Measurements from ENCODE around the gene ST6GALNAC6. TPM values are rescaled to one million over a fixed set of nuclear protein-coding genes. Genes with fewer than 3 reads are reported as not detected.

Gene ST6GALNAC6, protein sequence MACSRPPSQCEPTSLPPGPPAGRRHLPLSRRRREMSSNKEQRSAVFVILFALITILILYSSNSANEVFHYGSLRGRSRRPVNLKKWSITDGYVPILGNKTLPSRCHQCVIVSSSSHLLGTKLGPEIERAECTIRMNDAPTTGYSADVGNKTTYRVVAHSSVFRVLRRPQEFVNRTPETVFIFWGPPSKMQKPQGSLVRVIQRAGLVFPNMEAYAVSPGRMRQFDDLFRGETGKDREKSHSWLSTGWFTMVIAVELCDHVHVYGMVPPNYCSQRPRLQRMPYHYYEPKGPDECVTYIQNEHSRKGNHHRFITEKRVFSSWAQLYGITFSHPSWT
- total RNA-seq: 10 to 100 TPM; 50.1 to 53.8 TPM

- Mint-ChIP-seq H3K4me3 (peak within 1 kb of the TSS; percentile 85), H3K27me3 (no peaks in the 10 kb centered on the region), H3K27ac (peak within 1 kb of the TSS; percentile 82), H3K36me3 (peaks cover 33% of the 10 kb centered on the region), H3K4me1 (ENCODE audit: low read depth) (peaks cover 32% of the 10 kb centered on the region), H3K9me3 (no peaks in the 10 kb centered on the region)
- DNase-seq: peak; percentile 79
- CTCF ChIA-PET: interaction anchor here (0.8 to 2.3 kb wide), 11 partner anchors 10 to 164 kb away, joined by 3 to 7 read pairs (median 4); partner anchors contain the start of genes ST6GALNAC4 and TOR2A
- POLR2A ChIA-PET: interaction anchor here (0.5 to 1.1 kb wide), 2 partner anchors 30 to 91 kb away, joined by 3 read pairs; no protein-coding TSS in a partner anchor
- intact Hi-C loops (cut with micrococcal nuclease): loop anchor here (2.0 kb wide), 1 partner anchor 17 kb away; the partner anchor contains the start of gene ST6GALNAC4
These were observed at the start of gene ST6GALNAC6 for GRCh38 chr9:127899128-127899943. Gene ST6GALNAC6, minus strand, starts transcription at chr9:127899603. Its CDS starts 1,622 bp downstream, at chr9:127897981.

DNA sequence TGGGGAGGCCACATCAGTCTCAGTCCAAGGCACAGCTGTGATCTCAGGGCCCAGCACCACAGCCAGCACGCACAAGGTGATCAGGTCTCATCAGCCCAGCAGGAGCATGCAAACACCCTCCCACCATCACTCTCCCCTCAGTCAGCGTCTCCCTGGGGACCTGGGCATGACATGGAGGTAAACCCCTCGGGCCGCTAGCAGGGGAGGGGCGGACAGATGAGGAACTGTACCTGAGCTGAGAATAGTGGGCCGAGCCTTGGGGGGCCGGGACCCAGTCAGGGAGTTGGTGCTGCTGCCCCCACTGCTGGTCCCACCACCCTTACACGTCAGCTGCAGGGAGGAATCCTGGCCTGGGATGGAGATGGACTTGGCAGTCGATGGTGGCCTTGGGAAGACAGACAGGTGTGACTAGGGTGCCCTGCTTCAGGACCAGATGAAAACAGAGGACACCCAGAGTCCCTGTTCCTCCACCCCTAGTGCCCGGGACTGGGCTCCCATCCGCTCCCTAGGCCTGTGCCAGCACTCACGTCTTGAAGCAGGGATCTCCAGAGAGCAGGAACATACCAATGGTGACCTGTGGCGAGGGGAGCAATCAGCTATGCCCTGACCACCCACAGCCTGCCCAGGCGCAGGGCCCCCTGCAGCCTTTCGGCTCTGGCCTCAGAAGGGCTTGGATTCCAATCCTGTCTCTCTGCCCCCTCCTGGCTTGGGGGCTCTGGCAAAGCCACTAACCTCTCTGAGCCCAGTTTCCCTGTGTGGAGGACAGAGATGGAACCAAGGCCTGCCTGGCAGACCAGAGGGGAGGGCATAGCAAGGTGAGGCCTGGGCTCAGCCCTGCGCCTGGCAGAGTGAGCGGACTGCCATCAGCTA lies 48.7 kb upstream of the ST6GALNAC6 start:
- H3K27ac Mint-ChIP-seq: no peak overlapping the region
- no peaks in the 10 kb centered on the region for H3K9me3 Mint-ChIP-seq
- CTCF ChIA-PET: interaction anchor here (1.0 to 15.3 kb wide), 3 partner anchors 86 to 177 kb away, joined by 3 to 347 read pairs (median 6); no protein-coding TSS in a partner anchor
- H3K36me3 Mint-ChIP-seq: peaks cover 18% of the 10 kb centered on the region
- DNase-seq: no peak
- intact Hi-C loops (cut with micrococcal nuclease): no loop called here
- H3K4me1 Mint-ChIP-seq (ENCODE audit: low read depth): peaks cover 33% of the 10 kb centered on the region
- no peaks in the 10 kb centered on the region for H3K27me3 Mint-ChIP-seq
- H3K4me3 Mint-ChIP-seq: no peak overlapping the region
- POLR2A ChIA-PET: no interaction called here

- DNase-seq: no peak
- Mint-ChIP-seq H3K9me3 (no peaks in the 10 kb centered on the region), H3K27me3 (no peaks in the 10 kb centered on the region), H3K4me3 (no peak overlapping the region), H3K36me3 (peaks cover 26% of the 10 kb centered on the region), H3K4me1 (ENCODE audit: low read depth) (peaks cover 30% of the 10 kb centered on the region), H3K27ac (no peak overlapping the region)
- intact Hi-C loops (cut with micrococcal nuclease): no loop called here
- POLR2A ChIA-PET: no interaction called here
- CTCF ChIA-PET: interaction anchor here (1.2 to 15.3 kb wide), 2 partner anchors 9 to 90 kb away, joined by 3 to 347 read pairs; no protein-coding TSS in a partner anchor
These were observed 47.3 kb upstream of the ST6GALNAC6 start for GRCh38 chr9:127946728-127947127.

- Mint-ChIP-seq H3K27ac (peak overlapping the region; percentile 10), H3K36me3 (peaks cover 26% of the 10 kb centered on the region)
- intact Hi-C loops (cut with micrococcal nuclease): no loop called here
These were observed 46.5 kb upstream of the ST6GALNAC6 start for GRCh38 chr9:127945942-127946341.

GRCh38 chr9:127945338-127945737 lies 45.9 kb upstream of the ST6GALNAC6 start:
- intact Hi-C loops (cut with micrococcal nuclease): no loop called here
- no peak overlapping the region for H3K27ac Mint-ChIP-seq
- POLR2A ChIA-PET: no interaction called here

More at GRCh38 chr9:127945942-127946341, 46.5 kb upstream of the ST6GALNAC6 start:
- Mint-ChIP-seq H3K9me3 (no peaks in the 10 kb centered on the region), H3K4me1 (ENCODE audit: low read depth) (peaks cover 27% of the 10 kb centered on the region), H3K27me3 (no peaks in the 10 kb centered on the region), H3K4me3 (no peak overlapping the region)
- POLR2A ChIA-PET: no interaction called here
- DNase-seq: no peak
- CTCF ChIA-PET: interaction anchor here (1.2 to 15.3 kb wide), 2 partner anchors 10 to 90 kb away, joined by 3 to 347 read pairs; no protein-coding TSS in a partner anchor

GRCh38 chr9:127944586-127945218 lies 45.3 kb upstream of the ST6GALNAC6 start:
- POLR2A ChIA-PET: interaction anchor here (1.6 kb wide), 2 partner anchors 9 to 89 kb away, joined by 7 read pairs; no protein-coding TSS in a partner anchor
- Mint-ChIP-seq H3K4me3 (no peak overlapping the region), H3K36me3 (peaks cover 26% of the 10 kb centered on the region), H3K27ac (peak overlapping the region; percentile 62), H3K9me3 (no peaks in the 10 kb centered on the region), H3K4me1 (ENCODE audit: low read depth) (peaks cover 19% of the 10 kb centered on the region), H3K27me3 (no peaks in the 10 kb centered on the region)
- CTCF ChIA-PET: interaction anchor here (0.7 to 15.3 kb wide), 18 partner anchors 10 to 183 kb away, joined by 3 to 347 read pairs (median 11); partner anchors contain the start of genes EEIG1 and PTGES2
- no peak for DNase-seq
- intact Hi-C loops (cut with micrococcal nuclease): no loop called here

More at GRCh38 chr9:127945338-127945737, 45.9 kb upstream of the ST6GALNAC6 start:
- Mint-ChIP-seq H3K4me3 (no peak overlapping the region), H3K36me3 (peaks cover 27% of the 10 kb centered on the region), H3K9me3 (no peaks in the 10 kb centered on the region), H3K4me1 (ENCODE audit: low read depth) (peaks cover 21% of the 10 kb centered on the region), H3K27me3 (no peaks in the 10 kb centered on the region)
- no peak for DNase-seq
- CTCF ChIA-PET: interaction anchor here (5.2 to 15.3 kb wide), 2 partner anchors 10 to 91 kb away, joined by 120 to 347 read pairs; no protein-coding TSS in a partner anchor

DNA sequence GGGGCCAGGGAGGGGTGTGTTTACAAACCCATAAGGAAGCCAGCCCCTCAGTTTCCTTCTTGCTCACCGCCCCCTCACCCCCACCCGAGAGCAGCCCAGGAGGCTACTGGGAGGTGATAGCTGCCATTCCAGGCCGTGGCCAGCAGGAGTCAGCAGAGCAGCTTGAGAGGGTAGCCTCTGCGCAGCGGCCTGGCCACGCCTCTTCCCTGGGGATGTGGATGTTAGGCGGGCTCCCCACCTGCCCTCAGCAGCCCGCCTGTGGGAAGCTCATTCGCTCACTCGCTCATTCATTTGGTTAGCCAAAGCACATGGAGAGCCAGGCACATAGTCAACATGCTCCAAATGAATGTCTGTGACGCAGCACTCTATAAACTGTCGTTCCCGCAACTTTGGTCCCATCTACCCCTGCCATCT lies 44.3 kb upstream of the ST6GALNAC6 start:
- CTCF ChIA-PET: interaction anchor here (0.7 to 15.3 kb wide), 42 partner anchors 9 to 217 kb away, joined by 3 to 347 read pairs (median 4); partner anchors contain the start of genes EEIG1, NAIF1, PTGES2 and SH2D3C
- intact Hi-C loops (cut with micrococcal nuclease): loop anchor here (1.0 kb wide), 1 partner anchor 92 kb away; no protein-coding TSS in a partner anchor
- H3K4me3 Mint-ChIP-seq: no peak overlapping the region
- H3K4me1 Mint-ChIP-seq (ENCODE audit: low read depth): peaks cover 18% of the 10 kb centered on the region
- POLR2A ChIA-PET: interaction anchor here (0.9 to 1.6 kb wide), 5 partner anchors 10 to 91 kb away, joined by 3 to 7 read pairs (median 4); partner anchors contain the start of gene EEIG1
- peak overlapping the region; percentile 61 for H3K27ac Mint-ChIP-seq
- DNase-seq: peak; percentile 87
- H3K9me3 Mint-ChIP-seq: no peaks in the 10 kb centered on the region
- H3K27me3 Mint-ChIP-seq: no peaks in the 10 kb centered on the region
- peaks cover 26% of the 10 kb centered on the region for H3K36me3 Mint-ChIP-seq

DNA sequence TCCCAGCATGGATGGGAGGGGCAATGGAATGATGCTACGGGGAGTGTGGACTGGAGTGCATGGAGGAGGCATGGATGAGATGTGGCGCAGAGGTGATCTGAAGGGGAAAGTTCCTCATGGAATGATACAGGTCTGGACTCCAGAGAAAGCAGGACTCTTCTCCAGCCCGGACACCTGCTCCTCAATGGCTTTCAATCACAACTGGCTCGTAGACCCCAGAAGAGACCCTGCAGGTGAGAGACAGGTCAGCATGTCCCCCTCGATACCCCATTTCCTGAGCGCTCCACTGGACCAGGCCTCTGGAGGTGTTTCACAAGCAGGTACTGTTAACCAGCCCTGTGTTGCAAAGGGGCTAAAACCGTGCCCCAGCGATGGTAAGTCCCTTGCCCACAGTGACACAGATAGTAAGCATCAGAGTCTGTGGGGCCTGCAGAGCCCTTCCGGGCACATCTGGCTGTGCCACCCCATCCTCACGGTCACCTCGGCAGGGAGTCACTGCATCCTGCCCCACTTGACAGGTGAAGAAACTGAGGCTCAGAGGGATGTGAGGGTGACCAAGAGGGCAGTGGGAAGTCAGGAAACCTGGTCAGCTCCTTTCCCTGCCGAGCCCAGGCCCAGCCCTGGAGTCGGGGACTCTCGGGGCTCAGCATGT lies 43.7 kb upstream of the ST6GALNAC6 start:
- peaks cover 20% of the 10 kb centered on the region for H3K4me1 Mint-ChIP-seq (ENCODE audit: low read depth)
- intact Hi-C loops (cut with micrococcal nuclease): loop anchor here (1.0 kb wide), 1 partner anchor 92 kb away; no protein-coding TSS in a partner anchor
- peaks cover 26% of the 10 kb centered on the region for H3K36me3 Mint-ChIP-seq
- POLR2A ChIA-PET: interaction anchor here (0.6 to 1.6 kb wide), 6 partner anchors 11 to 92 kb away, joined by 3 to 7 read pairs (median 4); partner anchors contain the start of gene EEIG1
- no peak overlapping the region for H3K4me3 Mint-ChIP-seq
- no peaks in the 10 kb centered on the region for H3K27me3 Mint-ChIP-seq
- no peak for DNase-seq
- H3K9me3 Mint-ChIP-seq: no peaks in the 10 kb centered on the region
- peak overlapping the region; percentile 61 for H3K27ac Mint-ChIP-seq
- CTCF ChIA-PET: interaction anchor here (0.5 to 15.3 kb wide), 51 partner anchors 8 to 490 kb away, joined by 3 to 347 read pairs (median 5); partner anchors contain the start of genes EEIG1, NAIF1, SH2D3C and SLC25A25

DNA sequence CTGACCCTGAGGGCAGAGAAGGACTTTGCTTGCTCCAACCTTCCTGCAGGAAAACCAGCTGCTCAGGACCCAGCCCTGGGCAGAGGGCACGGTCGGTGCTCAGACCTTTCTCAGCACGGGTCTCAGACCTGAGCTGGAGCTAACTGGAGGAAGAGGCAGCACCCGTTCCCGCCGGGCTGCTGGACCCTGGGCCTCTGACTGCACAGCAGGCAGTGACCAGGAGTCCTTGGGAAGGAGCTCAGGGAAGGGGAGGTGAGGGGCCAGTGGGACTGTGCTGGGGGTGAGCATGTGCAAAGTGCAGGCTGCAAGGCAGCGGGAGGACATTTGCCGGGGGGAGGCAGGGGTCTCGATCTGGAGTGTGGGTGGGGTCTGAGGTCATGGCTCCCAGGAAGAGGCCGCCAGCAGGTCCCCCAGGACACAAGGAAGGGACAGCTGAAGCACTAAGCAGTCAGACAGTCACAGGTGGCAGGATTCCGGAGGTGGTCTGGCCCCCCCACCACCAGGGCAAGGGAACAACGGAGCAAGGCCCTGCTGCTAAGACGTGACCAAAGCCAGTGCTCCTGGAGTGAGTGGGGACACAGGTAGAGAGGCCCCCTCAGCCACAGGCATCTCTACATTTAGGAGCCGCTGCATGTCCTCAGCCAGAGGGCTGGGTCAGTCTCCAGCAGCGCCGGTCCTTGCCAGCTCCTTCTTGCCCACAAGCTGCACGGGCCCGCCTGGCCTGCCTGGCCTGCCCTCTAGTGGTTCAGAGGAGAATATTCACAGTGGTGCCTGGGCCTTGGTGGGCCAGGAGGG lies 43.0 kb upstream of the ST6GALNAC6 start:
- H3K27ac Mint-ChIP-seq: peak overlapping the region; percentile 42
- H3K36me3 Mint-ChIP-seq: peaks cover 30% of the 10 kb centered on the region
- ChIA-PET CTCF (interaction anchor here (0.6 to 15.3 kb wide), 44 partner anchors 9 to 491 kb away, joined by 3 to 347 read pairs (median 6); partner anchors contain the start of genes EEIG1, NAIF1, SLC25A25 and ST6GALNAC4), POLR2A (interaction anchor here (0.6 to 1.1 kb wide), 3 partner anchors 12 to 93 kb away, joined by 3 read pairs; no protein-coding TSS in a partner anchor)
- H3K4me3 Mint-ChIP-seq: no peak overlapping the region
- DNase-seq: peak; percentile 62
- intact Hi-C loops (cut with micrococcal nuclease): loop anchor here (1.0 kb wide), 1 partner anchor 93 kb away; no protein-coding TSS in a partner anchor
- H3K4me1 Mint-ChIP-seq (ENCODE audit: low read depth): peaks cover 25% of the 10 kb centered on the region
- H3K9me3 Mint-ChIP-seq: no peaks in the 10 kb centered on the region
- no peaks in the 10 kb centered on the region for H3K27me3 Mint-ChIP-seq

Measured in activated CD4-positive, alpha-beta memory T cell treated with anti-CD3 and anti-CD28 coated beads for 36 hours (primary cell).